Smooth muscle cell of bladder (primary cell): ENCODE results near the gene SLC18B1. TPM values are rescaled to one million over a fixed set of nuclear protein-coding genes. Genes with fewer than 3 reads are reported as not detected.

Experiments
- total RNA-seq: library from RNA; depleted of rRNA; stranded (reverse); fragments of >200 nt; gene quantifications from 2 replicates; pipeline ENCODE4 v1.2.3, GENCODE V29; 2014

Gene SLC18B1
- total RNA-seq, result 5.4 and 7.4 TPM in 2 replicates

GRCh38 chr6:132797951-132798868 is at the start of gene SLC18B1:
TSS of gene SLC18B1 (minus strand) at chr6:132798637. CDS start at chr6:132798456, 181 bp downstream.

Other genes starting within 250 kb of the SLC18B1 start
- gene TAAR8, start 246.0 kb downstream of the SLC18B1 start, total RNA-seq, result not detected in 2 replicates
- not detected in 2 replicates for gene TAAR6, start 228.3 kb downstream of the SLC18B1 start, total RNA-seq
- gene TAAR5, start 208.9 kb downstream of the SLC18B1 start, total RNA-seq, result not detected in 2 replicates
- not detected in 2 replicates for gene TAAR2, start 174.4 kb downstream of the SLC18B1 start, total RNA-seq
- not detected in 2 replicates for gene TAAR1, start 139.5 kb downstream of the SLC18B1 start, total RNA-seq
- gene VNN1, start 84.6 kb downstream of the SLC18B1 start, total RNA-seq, result under 0.01 and 0.09 TPM in 2 replicates
- 0.28 TPM in 2 replicates for gene VNN2, start 40.7 kb downstream of the SLC18B1 start, total RNA-seq
- gene RPS12, start 15.9 kb upstream of the SLC18B1 start, total RNA-seq, result 1,562 and 2,083 TPM in 2 replicates